Body of pancreas (tissue), 4 donors: ENCODE data around the gene NEMP2. TPM values are rescaled to one million over a fixed set of nuclear protein-coding genes. Genes with fewer than 3 reads are reported as not detected.

ENCODE experiments used
- ATAC-seq: fragments of 150-250 bp; one replicate; pipeline ENCODE4 v1.9.1; 2016
- DNase-seq, 4 donors: peaks; one replicate each; pipeline ENCODE4 v3.0.0-alpha.2; 2019
- H3K27ac ChIP-seq, 4 donors: fragments of 200-600 bp; sonication (generic); 1 replicate in 3 of 4; 2 replicates in 1 of 4; pipeline versions ENCODE4 v1.5.1 to v1.6.1; 2016 to 2019; ENCODE audit warnings: mild to moderate bottlenecking in 1 of 4, mixed read lengths in 1 of 4, moderate library complexity in 1 of 4
- H3K27me3 ChIP-seq, 2 donors: fragments of 200-600 bp; sonication (generic); one replicate each; pipeline ENCODE4 v1.6.0; 2016; ENCODE audit warnings: mild to moderate bottlenecking in 1 of 2
- H3K36me3 ChIP-seq, 2 donors: fragments of 200-600 bp; sonication (generic); replicated peaks in 1 of 2; 2 replicates each; pipeline ENCODE4 v1.5.1; 2016; ENCODE audit warnings: low read depth in 2 of 2; ENCODE audit not compliant: insufficient read depth in 1 of 2
- H3K4me1 ChIP-seq: fragments of 200-600 bp; sonication (generic); one replicate; pipeline ENCODE4 v1.6.0; 2016
- H3K4me3 ChIP-seq, 2 donors: fragments of 200-600 bp; sonication (generic); 1 replicate in 1 of 2; 2 replicates in 1 of 2; pipeline ENCODE4 v1.5.1; 2016 to 2019
- H3K9me3 ChIP-seq, 3 donors: fragments of 200-600 bp; sonication (generic); 1 replicate in 2 of 3; 2 replicates in 1 of 3; pipeline ENCODE4 v1.5.1; 2016
- POLR2A ChIP-seq, 3 donors: fragments of 450-650 bp; IDR thresholded peaks; one replicate each; pipeline ENCODE4 v1.6.1; 2016; ENCODE audit warnings: antibody characterized with exemption in 3 of 3, mild to moderate bottlenecking in 2 of 3
- WGBS, 2 donors: methylation state at CpG; one replicate each; pipeline ENCODE4 v1.1.5; 2017; 5-methylcytosine and 5-hydroxymethylcytosine counted together
- intact Hi-C: fragments of 100-400 bp; cut with DNase I; formaldehyde crosslinking; loops from one replicate; pipeline ENCODE4 v1.15.1; 2023
- total RNA-seq, 2 donors: library from RNA; depleted of rRNA; stranded (reverse); fragments of >200 nt; gene quantifications; one replicate each; pipeline ENCODE4 v1.1.0, GENCODE V29; 2016
- TF ChIP-seq, protein P1 (sequence below), 7 experiments: fragments of 450-650 bp in 4 of 7; fragments of 200-600 bp in 3 of 7; sonication (generic) in 3 of 7; IDR thresholded peaks; one replicate each; pipeline ENCODE4 v1.5.1; 2016 to 2019; ENCODE audit warnings: antibody characterized with exemption in 7 of 7

NEMP2 gene
- total RNA-seq, 2 donors from 2014 or later = 3.0 to 3.9 TPM

DNA sequence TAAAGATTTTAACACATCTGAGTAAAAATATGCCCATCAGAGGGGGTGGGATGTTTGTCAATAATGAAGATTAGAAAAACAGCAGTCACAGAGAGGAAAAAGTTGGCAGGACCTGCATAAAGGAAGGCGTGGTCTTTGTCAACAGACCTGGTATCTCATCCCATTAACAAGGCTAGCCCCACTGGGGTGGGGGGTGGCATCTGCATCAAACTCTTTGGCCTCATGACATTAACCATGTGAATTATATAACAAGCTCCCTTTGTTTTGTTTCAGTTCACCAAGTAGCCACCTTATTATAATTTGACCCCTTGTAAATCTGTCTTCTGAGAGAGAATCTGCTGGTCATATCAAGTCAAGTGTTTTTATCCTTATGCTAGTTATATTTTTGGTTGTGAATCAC is 28.8 kb downstream of the NEMP2 start:
- WGBS, 2 donors = 82 to 92% methylated on average over 1 of the region's 1 CpG

DNA sequence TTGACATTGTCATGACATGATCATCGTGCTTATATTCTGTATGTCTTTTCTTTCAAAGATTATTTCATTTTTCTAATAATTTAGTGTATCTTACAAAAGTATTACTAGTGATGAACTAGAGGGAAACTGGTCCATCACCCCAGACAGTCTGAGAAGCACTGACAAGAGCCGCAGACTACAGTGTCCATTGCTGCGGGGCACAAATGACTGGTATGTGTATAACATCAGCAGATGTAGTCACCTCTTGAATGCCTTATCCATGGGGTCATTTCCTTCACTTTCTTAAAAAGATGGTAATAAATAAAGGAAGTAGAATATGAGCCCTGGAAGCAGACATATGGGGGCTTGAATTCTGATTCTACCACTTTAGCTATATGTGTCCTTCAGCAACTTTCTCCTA is 29.6 kb downstream of the NEMP2 start:
- TF ChIP-seq POLR2A (IDR thresholded peaks at IDR 0.05) = no peak
- TF ChIP-seq, protein P1, sequence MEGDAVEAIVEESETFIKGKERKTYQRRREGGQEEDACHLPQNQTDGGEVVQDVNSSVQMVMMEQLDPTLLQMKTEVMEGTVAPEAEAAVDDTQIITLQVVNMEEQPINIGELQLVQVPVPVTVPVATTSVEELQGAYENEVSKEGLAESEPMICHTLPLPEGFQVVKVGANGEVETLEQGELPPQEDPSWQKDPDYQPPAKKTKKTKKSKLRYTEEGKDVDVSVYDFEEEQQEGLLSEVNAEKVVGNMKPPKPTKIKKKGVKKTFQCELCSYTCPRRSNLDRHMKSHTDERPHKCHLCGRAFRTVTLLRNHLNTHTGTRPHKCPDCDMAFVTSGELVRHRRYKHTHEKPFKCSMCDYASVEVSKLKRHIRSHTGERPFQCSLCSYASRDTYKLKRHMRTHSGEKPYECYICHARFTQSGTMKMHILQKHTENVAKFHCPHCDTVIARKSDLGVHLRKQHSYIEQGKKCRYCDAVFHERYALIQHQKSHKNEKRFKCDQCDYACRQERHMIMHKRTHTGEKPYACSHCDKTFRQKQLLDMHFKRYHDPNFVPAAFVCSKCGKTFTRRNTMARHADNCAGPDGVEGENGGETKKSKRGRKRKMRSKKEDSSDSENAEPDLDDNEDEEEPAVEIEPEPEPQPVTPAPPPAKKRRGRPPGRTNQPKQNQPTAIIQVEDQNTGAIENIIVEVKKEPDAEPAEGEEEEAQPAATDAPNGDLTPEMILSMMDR (IDR thresholded peaks at IDR 0.05) = no peak
- no peak for ATAC-seq
- Histone ChIP-seq H3K27me3 (no peaks in the 10 kb centered on the region), H3K27ac (no peak overlapping the region), H3K4me3 (no peak overlapping the region), H3K9me3 (no peaks in the 10 kb centered on the region), H3K4me1 (peaks cover 4% of the 10 kb centered on the region), H3K36me3 (peaks cover 0 to 8% of the 10 kb centered on the region in 2 donors)
- intact Hi-C loops = no loop called here
- WGBS, 2 donors = 95 to 96% methylated on average over 3 of the region's 3 CpGs
- DNase-seq = no peak

More for the DNA sequence above, 28.8 kb downstream of the NEMP2 start:
- intact Hi-C loops = no loop called here
- TF ChIP-seq, protein P1 (IDR thresholded peaks at IDR 0.05) = no peak
- no peak for TF ChIP-seq POLR2A (IDR thresholded peaks at IDR 0.05)
- Histone ChIP-seq H3K4me3 (no peak overlapping the region), H3K36me3 (peaks cover 0 to 4% of the 10 kb centered on the region in 2 donors), H3K9me3 (no peaks in the 10 kb centered on the region), H3K27me3 (no peaks in the 10 kb centered on the region), H3K27ac (no peak overlapping the region), H3K4me1 (no peaks in the 10 kb centered on the region)
- ATAC-seq (no peak), DNase-seq (no peak)

DNA sequence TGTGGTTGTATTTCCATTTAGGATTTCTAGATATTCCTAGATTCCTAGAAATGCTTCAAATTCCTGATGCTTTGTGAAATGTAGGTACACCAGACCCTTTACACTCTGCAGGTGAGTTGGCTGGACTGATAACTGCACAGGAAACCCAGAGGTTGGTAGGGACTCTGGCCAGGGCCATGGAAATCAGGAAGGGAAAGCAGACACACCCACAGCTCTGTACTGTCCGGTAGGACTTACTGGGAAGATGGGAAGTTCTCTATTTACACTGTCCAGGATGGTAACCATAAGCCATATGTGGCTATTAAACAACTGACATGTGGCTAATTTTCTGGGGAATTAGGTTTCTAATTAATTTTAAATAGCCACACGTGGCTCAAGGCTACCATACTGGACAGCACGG is 31.4 kb downstream of the NEMP2 start:
- Histone ChIP-seq H3K27me3 (no peaks in the 10 kb centered on the region), H3K36me3 (peaks cover 0 to 8% of the 10 kb centered on the region in 2 donors), H3K27ac (no peak overlapping the region), H3K4me1 (peaks cover 5% of the 10 kb centered on the region), H3K9me3 (no peaks in the 10 kb centered on the region), H3K4me3 (no peak overlapping the region)
- TF ChIP-seq, protein P1 (IDR thresholded peaks at IDR 0.05) = no peak
- DNase-seq = no peak
- WGBS, 2 donors = 81 to 85% methylated on average over 3 of the region's 3 CpGs
- intact Hi-C loops = no loop called here
- ATAC-seq = no peak

DNA sequence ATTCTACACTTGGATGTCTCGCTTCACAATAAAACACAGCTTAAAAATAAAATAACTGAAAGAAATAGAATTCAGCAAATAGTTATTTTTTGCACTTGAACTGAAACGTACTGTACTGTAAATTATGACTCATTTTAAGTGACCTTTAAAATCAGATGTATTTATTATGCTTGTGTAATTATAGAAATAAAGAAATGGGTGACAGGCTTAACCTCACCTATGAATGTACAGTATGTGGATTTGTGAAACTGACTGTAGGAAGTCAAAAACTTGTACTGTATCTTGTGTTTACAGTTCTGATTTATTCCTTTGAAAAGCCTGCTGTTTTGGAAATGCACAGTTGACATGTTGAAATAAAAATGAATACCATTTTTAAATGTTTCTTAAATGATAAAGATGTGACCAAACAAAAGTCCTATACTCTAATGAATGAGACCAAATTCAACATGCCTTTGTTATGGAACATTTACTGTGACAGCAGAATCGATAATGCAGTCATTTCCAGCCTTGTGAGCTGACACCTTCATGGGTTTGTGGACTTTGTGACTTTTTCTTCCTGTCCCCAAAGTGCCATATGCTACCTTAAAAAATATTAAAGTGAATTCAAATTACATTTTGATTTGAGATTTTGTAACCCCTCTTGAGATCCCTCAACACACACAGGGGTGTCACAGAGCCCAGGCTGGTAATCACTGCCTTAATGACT is 32.7 kb downstream of the NEMP2 start:
- Histone ChIP-seq H3K27me3 (no peaks in the 10 kb centered on the region), H3K27ac (peak overlapping the region in 1 of 4 donors; percentile 5), H3K4me1 (peaks cover 5% of the 10 kb centered on the region), H3K9me3 (no peaks in the 10 kb centered on the region), H3K36me3 (peaks cover 0 to 8% of the 10 kb centered on the region in 2 donors), H3K4me3 (no peak overlapping the region)
- no peak for TF ChIP-seq POLR2A (IDR thresholded peaks at IDR 0.05)
- TF ChIP-seq, protein P1 (IDR thresholded peaks at IDR 0.05) = no peak
- 69 to 75% methylated on average over 3 of the region's 3 CpGs for WGBS, 2 donors
- intact Hi-C loops = no loop called here
- ATAC-seq (no peak), DNase-seq (no peak)

DNA sequence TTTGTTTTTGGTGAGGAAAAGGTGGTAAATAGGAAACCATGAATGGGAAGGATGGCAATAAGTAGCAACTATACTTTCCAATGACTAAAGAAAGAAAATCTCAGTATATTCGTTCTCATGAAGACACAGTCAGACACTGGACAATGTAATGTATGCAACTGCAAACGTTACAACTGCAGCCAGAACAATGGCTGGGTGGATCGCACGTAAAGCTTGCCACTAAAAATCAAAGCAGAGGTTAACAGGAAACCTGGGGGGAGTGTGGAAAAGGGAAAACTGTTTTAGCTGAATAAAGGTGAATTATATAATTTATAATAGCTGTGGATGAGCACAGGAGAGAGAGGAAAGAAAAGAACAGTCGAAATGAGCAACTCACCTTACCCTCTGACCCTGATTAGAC is 33.3 kb downstream of the NEMP2 start:
- H3K27ac ChIP-seq = no peak overlapping the region
- peaks cover 0 to 8% of the 10 kb centered on the region in 2 donors for H3K36me3 ChIP-seq
- intact Hi-C loops = no loop called here
- TF ChIP-seq, protein P1 (IDR thresholded peaks at IDR 0.05) = no peak
- TF ChIP-seq POLR2A (IDR thresholded peaks at IDR 0.05) = no peak
- no peaks in the 10 kb centered on the region for H3K27me3 ChIP-seq
- no peaks in the 10 kb centered on the region for H3K9me3 ChIP-seq
- DNase-seq (no peak), ATAC-seq (no peak)
- H3K4me1 ChIP-seq = peaks cover 5% of the 10 kb centered on the region
- H3K4me3 ChIP-seq = no peak overlapping the region
- WGBS, 2 donors = 85 to 88% methylated on average over 5 of the region's 5 CpGs
